ENCODE measurements around the gene LZTR1. TPM values are rescaled to one million over a fixed set of nuclear protein-coding genes. Genes with fewer than 3 reads are reported as not detected.

LZTR1 gene
- total RNA-seq, 1 experiment from 2014 or later = 54.3 TPM

GRCh38 chr22:21009638-21010425 is 27.7 kb downstream of the LZTR1 start:
- peak; percentile 34 for DNase-seq (ENCODE audit: low spot score)

GRCh38 chr22:21010426-21011113 is 28.5 kb downstream of the LZTR1 start:
- no peak for DNase-seq (ENCODE audit: low spot score)
- H3K4me3 ChIP-seq (ENCODE audit: low read depth, low read length, poor library complexity, severe bottlenecking) = no peak overlapping the region
- CTCF ChIA-PET = no interaction called here

More at GRCh38 chr22:21009638-21010425, 27.7 kb downstream of the LZTR1 start:
- peaks cover 14% of the 10 kb centered on the region for H3K4me1 ChIP-seq (ENCODE audit: insufficient read depth, low read length, poor library complexity, severe bottlenecking)
- H3K27ac ChIP-seq (ENCODE audit: low read depth, low read length, poor library complexity, severe bottlenecking) = no peak overlapping the region
- H3K9me3 ChIP-seq (ENCODE audit: low read depth, low read length, poor library complexity, severe bottlenecking) = no peaks in the 10 kb centered on the region
- no peaks in the 10 kb centered on the region for H3K36me3 ChIP-seq (ENCODE audit: insufficient read depth, low read length, poor library complexity, severe bottlenecking)
- no TSS peak for BruUV-seq (replicated peaks)
- POLR2A ChIA-PET (ENCODE audit: low non-redundant PET) = no interaction called here
- no peak overlapping the region for H3K4me3 ChIP-seq (ENCODE audit: low read depth, low read length, poor library complexity, severe bottlenecking)
- CTCF ChIA-PET = no interaction called here
- intact Hi-C loops (cut with micrococcal nuclease; ENCODE audit: unreplicated experiment) = no loop called here
- TF ChIP-seq, protein P1, sequence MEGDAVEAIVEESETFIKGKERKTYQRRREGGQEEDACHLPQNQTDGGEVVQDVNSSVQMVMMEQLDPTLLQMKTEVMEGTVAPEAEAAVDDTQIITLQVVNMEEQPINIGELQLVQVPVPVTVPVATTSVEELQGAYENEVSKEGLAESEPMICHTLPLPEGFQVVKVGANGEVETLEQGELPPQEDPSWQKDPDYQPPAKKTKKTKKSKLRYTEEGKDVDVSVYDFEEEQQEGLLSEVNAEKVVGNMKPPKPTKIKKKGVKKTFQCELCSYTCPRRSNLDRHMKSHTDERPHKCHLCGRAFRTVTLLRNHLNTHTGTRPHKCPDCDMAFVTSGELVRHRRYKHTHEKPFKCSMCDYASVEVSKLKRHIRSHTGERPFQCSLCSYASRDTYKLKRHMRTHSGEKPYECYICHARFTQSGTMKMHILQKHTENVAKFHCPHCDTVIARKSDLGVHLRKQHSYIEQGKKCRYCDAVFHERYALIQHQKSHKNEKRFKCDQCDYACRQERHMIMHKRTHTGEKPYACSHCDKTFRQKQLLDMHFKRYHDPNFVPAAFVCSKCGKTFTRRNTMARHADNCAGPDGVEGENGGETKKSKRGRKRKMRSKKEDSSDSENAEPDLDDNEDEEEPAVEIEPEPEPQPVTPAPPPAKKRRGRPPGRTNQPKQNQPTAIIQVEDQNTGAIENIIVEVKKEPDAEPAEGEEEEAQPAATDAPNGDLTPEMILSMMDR (conservative IDR thresholded peaks at IDR 0.05; ENCODE audit: low read depth, low read length) = no peak
- no peak for TF ChIP-seq EZH2 (IDR thresholded peaks at IDR 0.05; ENCODE audit: borderline replicate concordance, low read depth, low read length, poor library complexity, severe bottlenecking)
- H3K27me3 ChIP-seq (replicated peaks; ENCODE audit: insufficient read depth, low read depth, low read length, poor library complexity) = no peaks in the 10 kb centered on the region

More at GRCh38 chr22:21010426-21011113, 28.5 kb downstream of the LZTR1 start:
- Histone ChIP-seq H3K36me3 (ENCODE audit: insufficient read depth, low read length, poor library complexity, severe bottlenecking) (no peaks in the 10 kb centered on the region), H3K4me1 (ENCODE audit: insufficient read depth, low read length, poor library complexity, severe bottlenecking) (peaks cover 18% of the 10 kb centered on the region), H3K27me3 (replicated peaks; ENCODE audit: insufficient read depth, low read depth, low read length, poor library complexity) (no peaks in the 10 kb centered on the region), H3K9me3 (ENCODE audit: low read depth, low read length, poor library complexity, severe bottlenecking) (no peaks in the 10 kb centered on the region), H3K27ac (ENCODE audit: low read depth, low read length, poor library complexity, severe bottlenecking) (no peak overlapping the region)
- no TSS peak for BruUV-seq (replicated peaks)
- POLR2A ChIA-PET (ENCODE audit: low non-redundant PET) = no interaction called here
- no peak for TF ChIP-seq EZH2 (IDR thresholded peaks at IDR 0.05; ENCODE audit: borderline replicate concordance, low read depth, low read length, poor library complexity, severe bottlenecking)
- TF ChIP-seq, protein P1 (conservative IDR thresholded peaks at IDR 0.05; ENCODE audit: low read depth, low read length) = no peak
- intact Hi-C loops (cut with micrococcal nuclease; ENCODE audit: unreplicated experiment) = no loop called here

Measured in A673 (cell line).